Astrocyte (in vitro differentiated cells and primary cell): Measurements from ENCODE around the gene SSH2. TPM values are rescaled to one million over a fixed set of nuclear protein-coding genes. Genes with fewer than 3 reads are reported as not detected.

ENCODE experiments used
- DNase-seq: peaks from one replicate; pipeline ENCODE4 v3.0.0-alpha.2; 2010; ENCODE audit warnings: low read depth
- FAIRE-seq: peaks from 2 replicates; lab custom pipeline; 2011; peaks lifted over from hg19 to GRCh38; lab: Jason Lieb, UNC
- H2AFZ ChIP-seq: 2 replicates; pipeline ENCODE4 v1.6.0; 2012; ENCODE audit warnings: low read depth, low read length, inconsistent platforms
- H3K27ac ChIP-seq: 2 replicates; pipeline ENCODE4 v1.5.1; 2011; ENCODE audit warnings: low read depth, low read length, inconsistent platforms
- H3K27me3 ChIP-seq: 2 replicates; pipeline ENCODE4 v1.6.0; 2011; ENCODE audit warnings: low read length, inconsistent platforms; ENCODE audit not compliant: insufficient read depth
- H3K36me3 ChIP-seq: 2 replicates; pipeline ENCODE4 v1.5.1; 2011; ENCODE audit warnings: low read length, inconsistent platforms; ENCODE audit not compliant: insufficient read depth
- H3K4me1 ChIP-seq: 2 replicates; pipeline ENCODE4 v1.5.1; 2011; ENCODE audit warnings: low read length, inconsistent platforms; ENCODE audit not compliant: insufficient read depth
- H3K4me2 ChIP-seq: 2 replicates; pipeline ENCODE4 v1.6.0; 2012; ENCODE audit warnings: low read length, inconsistent platforms
- H3K4me3 ChIP-seq: 2 replicates; pipeline ENCODE4 v1.5.1; 2011; ENCODE audit warnings: low read depth, mild to moderate bottlenecking, low read length, inconsistent platforms; ENCODE audit not compliant: insufficient read depth
- H3K79me2 ChIP-seq: 2 replicates; pipeline ENCODE4 v1.6.0; 2012; ENCODE audit warnings: mild to moderate bottlenecking, low read length, inconsistent platforms; ENCODE audit not compliant: insufficient read depth
- H3K9ac ChIP-seq: 2 replicates; pipeline ENCODE4 v1.6.0; 2012; ENCODE audit warnings: mild to moderate bottlenecking, low read length, inconsistent platforms
- H3K9me3 ChIP-seq: 2 replicates; pipeline ENCODE4 v1.5.1; 2012; ENCODE audit warnings: low read depth, mild to moderate bottlenecking, low read length, inconsistent platforms; ENCODE audit not compliant: insufficient read depth
- H4K20me1 ChIP-seq: 2 replicates; pipeline ENCODE4 v1.6.0; 2012; ENCODE audit warnings: low read length, inconsistent platforms; ENCODE audit not compliant: insufficient read depth
- H3K27ac Mint-ChIP-seq: one replicate; pipeline ENCODE4 v1.8.0; 2021; ENCODE audit warnings: mild to moderate bottlenecking, mixed read lengths; ENCODE audit not compliant: unreplicated experiment
- H3K27me3 Mint-ChIP-seq: one replicate; pipeline ENCODE4 v1.8.0; 2021; ENCODE audit warnings: low read depth, mixed read lengths; ENCODE audit not compliant: unreplicated experiment
- H3K36me3 Mint-ChIP-seq: one replicate; pipeline ENCODE4 v1.8.0; 2021; ENCODE audit warnings: low read depth, mixed read lengths; ENCODE audit not compliant: unreplicated experiment
- H3K4me1 Mint-ChIP-seq: one replicate; pipeline ENCODE4 v1.8.0; 2021; ENCODE audit warnings: low read depth, mixed read lengths; ENCODE audit not compliant: unreplicated experiment
- H3K4me3 Mint-ChIP-seq: one replicate; pipeline ENCODE4 v1.8.0; 2021; ENCODE audit warnings: mild to moderate bottlenecking, moderate library complexity, mixed read lengths; ENCODE audit not compliant: unreplicated experiment
- H3K9me3 Mint-ChIP-seq: one replicate; pipeline ENCODE4 v1.8.0; 2021; ENCODE audit warnings: mild to moderate bottlenecking, mixed read lengths; ENCODE audit not compliant: unreplicated experiment
- CTCF ChIP-seq: IDR thresholded peaks from 2 replicates; pipeline ENCODE4 v1.5.1; 2011; ENCODE audit warnings: low read depth, mild to moderate bottlenecking, inconsistent platforms, low read length, moderate library complexity; ENCODE audit not compliant: insufficient read depth
- EZH2 ChIP-seq: IDR thresholded peaks from 2 replicates; pipeline ENCODE4 v1.6.1; 2012; ENCODE audit warnings: mild to moderate bottlenecking, low read length, inconsistent platforms; ENCODE audit not compliant: insufficient read depth
- total RNA-seq: library from RNA; stranded (reverse); gene quantifications from 2 replicates; pipeline ENCODE4 v1.2.1, GENCODE V29; 2021

Gene SSH2
- total RNA-seq, 1 donor from 2014 or later = 31.1 TPM

DNA sequence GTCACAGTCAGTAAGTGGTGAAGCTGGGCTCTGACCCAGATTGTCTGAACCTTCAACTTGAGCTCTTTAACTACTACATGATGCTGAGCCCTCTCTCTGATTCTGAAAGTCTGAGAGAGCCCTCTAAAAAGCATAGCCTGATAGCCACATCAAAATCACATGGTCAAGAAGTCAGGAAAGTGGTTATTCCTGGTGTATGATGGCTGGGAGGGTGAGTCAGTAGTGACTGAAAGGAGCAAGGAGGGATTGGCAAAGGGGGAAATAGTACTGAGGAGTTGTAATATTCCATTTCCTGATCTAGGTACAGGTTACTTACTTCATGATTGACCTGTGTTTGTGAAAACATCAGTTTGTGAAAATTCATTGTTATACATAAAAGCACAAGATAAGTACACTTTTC is 89.1 kb downstream of the SSH2 start:
- Histone ChIP-seq H4K20me1 (no peaks in the 10 kb centered on the region), H3K4me2 (peak overlapping the region; percentile 13), H3K27me3 (no peaks in the 10 kb centered on the region), H3K27ac (peak overlapping the region; percentile 19), H3K4me3 (no peak overlapping the region), H3K9ac (no peak overlapping the region), H3K9me3 (no peaks in the 10 kb centered on the region), H3K36me3 (no peaks in the 10 kb centered on the region), H3K4me1 (peaks cover 13% of the 10 kb centered on the region), H2AFZ (no peak overlapping the region), H3K79me2 (peaks cover 9% of the 10 kb centered on the region)
- no peaks in the 10 kb centered on the region for H3K36me3 Mint-ChIP-seq
- peak overlapping the region; percentile 5 for H3K27ac Mint-ChIP-seq
- no peak overlapping the region for H3K4me3 Mint-ChIP-seq
- FAIRE-seq (no peak), DNase-seq (peak; percentile 61)
- no peaks in the 10 kb centered on the region for H3K27me3 Mint-ChIP-seq
- H3K9me3 Mint-ChIP-seq = no peaks in the 10 kb centered on the region
- TF ChIP-seq CTCF (no peak), EZH2 (no peak)
- peaks cover 26% of the 10 kb centered on the region for H3K4me1 Mint-ChIP-seq

DNA sequence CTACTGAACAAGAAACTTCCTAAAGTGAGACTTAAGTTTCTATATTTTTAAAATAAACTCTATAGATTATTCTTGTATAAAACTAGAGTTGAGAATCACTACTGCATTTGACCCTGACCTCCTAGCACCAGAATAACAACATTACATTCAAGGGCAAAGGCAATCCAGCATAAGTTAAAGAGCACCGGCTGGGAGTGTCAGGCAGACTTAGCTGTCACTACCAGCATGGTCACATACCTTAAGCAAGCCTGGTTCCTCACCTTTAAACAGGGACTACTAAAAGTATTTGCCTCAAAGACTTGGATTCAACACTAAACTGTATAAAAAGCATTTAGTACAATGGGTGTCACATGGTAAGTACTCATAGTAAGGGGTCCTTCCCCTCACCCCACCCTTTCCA is 90.4 kb downstream of the SSH2 start:
- Histone ChIP-seq H3K36me3 (no peaks in the 10 kb centered on the region), H3K9ac (no peak overlapping the region), H3K4me2 (no peak overlapping the region), H4K20me1 (no peaks in the 10 kb centered on the region), H2AFZ (no peak overlapping the region), H3K4me3 (no peak overlapping the region), H3K4me1 (peaks cover 13% of the 10 kb centered on the region), H3K79me2 (peaks cover 9% of the 10 kb centered on the region), H3K27ac (no peak overlapping the region), H3K9me3 (no peaks in the 10 kb centered on the region), H3K27me3 (no peaks in the 10 kb centered on the region)
- Mint-ChIP-seq H3K36me3 (no peaks in the 10 kb centered on the region), H3K4me1 (peaks cover 28% of the 10 kb centered on the region), H3K27ac (no peak overlapping the region), H3K4me3 (no peak overlapping the region), H3K9me3 (no peaks in the 10 kb centered on the region), H3K27me3 (no peaks in the 10 kb centered on the region)
- TF ChIP-seq EZH2 (no peak), CTCF (no peak)
- no peak for DNase-seq
- no peak for FAIRE-seq

DNA sequence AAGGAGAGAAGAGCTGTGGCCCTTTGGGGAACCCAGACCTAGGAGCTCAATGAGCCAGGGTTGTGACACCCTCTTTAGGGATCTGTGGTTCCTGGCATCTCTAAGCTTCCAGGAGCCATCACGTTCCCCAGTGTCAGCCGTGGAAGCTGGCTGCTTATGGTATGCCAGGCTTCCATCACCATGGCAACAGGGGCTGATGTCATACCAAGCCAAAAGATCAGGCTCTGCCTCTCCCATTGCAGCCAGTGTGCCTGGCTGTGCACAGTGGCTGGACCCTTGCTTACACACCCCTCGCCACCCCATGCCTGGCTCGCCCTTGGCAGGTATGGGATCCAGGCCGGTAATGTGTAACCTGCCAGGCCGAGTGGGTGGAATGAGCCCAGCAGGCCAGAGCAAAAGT is 91.1 kb downstream of the SSH2 start:
- peaks cover 9% of the 10 kb centered on the region for H3K79me2 ChIP-seq
- H3K4me2 ChIP-seq = no peak overlapping the region
- no peaks in the 10 kb centered on the region for H3K36me3 Mint-ChIP-seq
- peak overlapping the region; percentile 0 for H3K4me3 Mint-ChIP-seq
- H3K9ac ChIP-seq = no peak overlapping the region
- no peak overlapping the region for H3K27ac ChIP-seq
- TF ChIP-seq CTCF (no peak), EZH2 (no peak)
- H4K20me1 ChIP-seq = no peaks in the 10 kb centered on the region
- no peaks in the 10 kb centered on the region for H3K27me3 ChIP-seq
- H3K4me1 Mint-ChIP-seq = peaks cover 25% of the 10 kb centered on the region
- FAIRE-seq (no peak), DNase-seq (no peak)
- H3K9me3 ChIP-seq = no peaks in the 10 kb centered on the region
- no peak overlapping the region for H3K4me3 ChIP-seq
- H3K27ac Mint-ChIP-seq = no peak overlapping the region
- no peaks in the 10 kb centered on the region for H3K9me3 Mint-ChIP-seq
- H2AFZ ChIP-seq = no peak overlapping the region
- H3K36me3 ChIP-seq = no peaks in the 10 kb centered on the region
- H3K27me3 Mint-ChIP-seq = no peaks in the 10 kb centered on the region
- peaks cover 13% of the 10 kb centered on the region for H3K4me1 ChIP-seq
